ENCODE results near the gene ZNF697. TPM values are rescaled to one million over a fixed set of nuclear protein-coding genes. Genes with fewer than 3 reads are reported as not detected.

Gene ZNF697
- total RNA-seq, 6 experiments from 2014 or later, result 7.5 to 8.5 (median 8.1) TPM

DNA sequence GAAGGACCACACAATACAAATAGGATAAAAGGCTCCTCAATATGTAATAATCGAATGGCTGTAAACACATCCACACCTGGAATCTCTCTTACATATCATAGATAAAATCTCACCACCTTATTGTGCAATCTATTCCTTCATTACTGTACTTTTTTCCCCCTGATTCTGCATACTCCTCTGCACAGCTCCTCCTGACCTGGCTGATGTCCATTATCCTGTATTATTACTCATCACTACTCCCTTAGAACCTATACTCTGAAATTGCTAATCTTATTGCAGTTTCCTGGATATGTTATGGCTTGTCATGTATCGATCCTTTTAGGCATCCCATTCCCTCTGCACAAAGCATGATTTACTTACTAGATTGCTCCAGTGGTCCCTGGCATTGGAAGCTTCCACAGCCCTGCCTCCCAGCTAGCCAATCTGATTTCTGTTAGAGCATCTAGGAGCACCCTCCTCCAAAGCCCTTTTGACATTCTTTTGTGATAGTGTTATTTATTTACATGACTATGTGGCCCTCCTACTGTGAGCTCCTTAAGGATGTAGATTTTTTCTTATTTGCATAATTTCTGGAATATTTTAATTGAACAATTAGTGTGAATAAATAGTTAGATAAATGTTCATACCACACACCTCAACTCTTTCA is 39.5 kb upstream of the ZNF697 start:
- Mint-ChIP-seq H3K27me3 (ENCODE audit: insufficient read depth) (peaks cover 6% of the 10 kb centered on the region), H3K9me3 (no peaks in the 10 kb centered on the region), H3K4me3 (no peak overlapping the region), H3K27ac (no peak overlapping the region), H3K36me3 (ENCODE audit: low read depth) (no peaks in the 10 kb centered on the region), H3K4me1 (ENCODE audit: low read depth) (peaks cover 6% of the 10 kb centered on the region; the same call in 1 of the 2 replicates)
- TF ChIP-seq, protein P1, sequence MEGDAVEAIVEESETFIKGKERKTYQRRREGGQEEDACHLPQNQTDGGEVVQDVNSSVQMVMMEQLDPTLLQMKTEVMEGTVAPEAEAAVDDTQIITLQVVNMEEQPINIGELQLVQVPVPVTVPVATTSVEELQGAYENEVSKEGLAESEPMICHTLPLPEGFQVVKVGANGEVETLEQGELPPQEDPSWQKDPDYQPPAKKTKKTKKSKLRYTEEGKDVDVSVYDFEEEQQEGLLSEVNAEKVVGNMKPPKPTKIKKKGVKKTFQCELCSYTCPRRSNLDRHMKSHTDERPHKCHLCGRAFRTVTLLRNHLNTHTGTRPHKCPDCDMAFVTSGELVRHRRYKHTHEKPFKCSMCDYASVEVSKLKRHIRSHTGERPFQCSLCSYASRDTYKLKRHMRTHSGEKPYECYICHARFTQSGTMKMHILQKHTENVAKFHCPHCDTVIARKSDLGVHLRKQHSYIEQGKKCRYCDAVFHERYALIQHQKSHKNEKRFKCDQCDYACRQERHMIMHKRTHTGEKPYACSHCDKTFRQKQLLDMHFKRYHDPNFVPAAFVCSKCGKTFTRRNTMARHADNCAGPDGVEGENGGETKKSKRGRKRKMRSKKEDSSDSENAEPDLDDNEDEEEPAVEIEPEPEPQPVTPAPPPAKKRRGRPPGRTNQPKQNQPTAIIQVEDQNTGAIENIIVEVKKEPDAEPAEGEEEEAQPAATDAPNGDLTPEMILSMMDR (IDR thresholded peaks at IDR 0.05), result no peak
- no peak for DNase-seq

DNA sequence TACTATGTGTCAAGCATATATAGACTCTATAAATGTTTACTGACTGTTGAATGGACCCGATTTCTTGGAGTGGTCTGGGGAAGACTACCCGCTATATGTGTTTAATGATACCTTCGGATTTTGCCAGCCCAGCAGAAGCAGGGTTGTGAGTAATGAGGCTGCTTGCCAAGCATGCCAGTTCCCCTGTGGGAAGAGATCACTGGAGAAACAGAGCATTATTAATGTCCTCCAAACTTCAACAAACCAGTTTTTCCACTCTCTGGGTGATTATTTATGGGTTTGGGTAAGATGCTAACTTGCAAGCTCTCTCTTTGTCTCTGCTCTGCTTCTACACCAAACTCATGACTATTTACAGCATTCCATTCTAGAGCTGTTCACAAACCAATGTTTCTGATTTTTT is 38.6 kb upstream of the ZNF697 start:
- Mint-ChIP-seq H3K4me3 (no peak overlapping the region), H3K4me1 (ENCODE audit: low read depth) (peaks cover 6% of the 10 kb centered on the region; the same call in 1 of the 2 replicates), H3K27me3 (ENCODE audit: insufficient read depth) (peaks cover 9% of the 10 kb centered on the region), H3K9me3 (no peaks in the 10 kb centered on the region), H3K36me3 (ENCODE audit: low read depth) (no peaks in the 10 kb centered on the region), H3K27ac (no peak overlapping the region)
- TF ChIP-seq, protein P1 (IDR thresholded peaks at IDR 0.05), result no peak
- DNase-seq, result no peak

DNA sequence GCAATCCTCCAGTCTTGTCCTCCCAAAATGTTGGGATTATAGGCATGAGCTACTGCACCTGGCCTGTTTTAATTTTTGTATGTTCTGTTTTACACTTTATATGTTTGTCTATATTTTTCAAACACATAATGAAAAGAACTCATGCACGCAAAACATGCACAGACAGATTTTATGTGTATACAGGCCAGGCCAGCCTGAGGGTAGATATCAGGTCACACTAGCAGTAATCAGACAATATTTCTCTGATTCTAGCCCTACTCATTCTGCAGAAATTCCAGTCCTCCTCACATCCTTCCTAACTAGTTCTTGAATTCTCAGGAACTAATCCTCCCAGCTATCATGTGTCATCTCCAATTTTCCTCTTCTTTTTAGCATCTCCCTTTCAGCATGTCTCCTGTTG is 35.8 kb upstream of the ZNF697 start:
- peaks cover 6% of the 10 kb centered on the region; the same call in 1 of the 2 replicates for H3K4me1 Mint-ChIP-seq (ENCODE audit: low read depth)
- H3K9me3 Mint-ChIP-seq, result no peaks in the 10 kb centered on the region
- TF ChIP-seq, protein P1 (IDR thresholded peaks at IDR 0.05), result no peak
- H3K36me3 Mint-ChIP-seq (ENCODE audit: low read depth), result no peaks in the 10 kb centered on the region
- no peak overlapping the region for H3K4me3 Mint-ChIP-seq
- peaks cover 12% of the 10 kb centered on the region for H3K27me3 Mint-ChIP-seq (ENCODE audit: insufficient read depth)
- no peak overlapping the region for H3K27ac Mint-ChIP-seq
- DNase-seq, result no peak

DNA sequence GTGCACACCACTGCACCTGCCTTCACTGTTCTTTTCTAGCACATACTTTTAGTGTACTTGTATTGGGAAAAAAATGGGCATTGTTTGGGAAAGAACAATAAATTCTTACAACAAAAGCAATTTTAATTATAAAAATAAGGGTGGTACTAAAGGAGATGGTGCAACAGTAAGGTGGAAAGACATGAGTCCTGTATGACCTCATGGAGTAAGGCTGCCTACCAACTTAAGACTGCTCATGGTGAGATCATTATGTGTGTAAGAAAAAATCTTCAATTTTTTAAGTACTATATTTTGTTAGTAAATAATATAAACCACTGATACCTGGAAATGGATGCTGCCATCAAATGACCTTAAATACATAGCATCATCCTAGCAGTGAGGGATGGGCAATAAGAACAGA is 34.1 kb upstream of the ZNF697 start:
- H3K27me3 Mint-ChIP-seq (ENCODE audit: insufficient read depth), result peaks cover 12% of the 10 kb centered on the region
- DNase-seq, result no peak
- H3K36me3 Mint-ChIP-seq (ENCODE audit: low read depth), result no peaks in the 10 kb centered on the region
- H3K9me3 Mint-ChIP-seq, result no peaks in the 10 kb centered on the region
- TF ChIP-seq, protein P1 (IDR thresholded peaks at IDR 0.05), result no peak
- peaks cover 11% of the 10 kb centered on the region for H3K4me1 Mint-ChIP-seq (ENCODE audit: low read depth)
- no peak overlapping the region for H3K4me3 Mint-ChIP-seq
- no peak overlapping the region for H3K27ac Mint-ChIP-seq

DNA sequence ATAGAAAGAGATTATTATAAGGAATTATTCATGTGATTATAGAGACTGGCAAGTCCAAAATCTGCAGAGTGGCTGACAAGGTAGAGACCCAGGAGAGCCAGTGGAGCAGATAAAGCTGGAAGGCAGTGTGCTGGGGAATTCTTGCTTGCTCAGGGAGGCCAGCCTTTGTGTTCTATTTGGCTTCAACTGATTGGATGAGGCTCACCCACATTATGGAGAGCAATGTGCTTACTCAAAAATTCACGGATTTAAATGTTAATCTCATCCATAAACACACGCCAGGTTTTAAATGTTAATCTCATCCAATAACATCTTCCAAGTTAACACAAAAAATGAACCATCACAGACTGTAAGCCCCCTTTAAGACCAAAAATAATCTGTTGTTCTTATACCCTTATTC is 33.5 kb upstream of the ZNF697 start:
- no peaks in the 10 kb centered on the region for H3K36me3 Mint-ChIP-seq (ENCODE audit: low read depth)
- peaks cover 11% of the 10 kb centered on the region for H3K27me3 Mint-ChIP-seq (ENCODE audit: insufficient read depth)
- no peak overlapping the region for H3K4me3 Mint-ChIP-seq
- peaks cover 12% of the 10 kb centered on the region for H3K4me1 Mint-ChIP-seq (ENCODE audit: low read depth)
- no peak overlapping the region for H3K27ac Mint-ChIP-seq
- no peak for DNase-seq
- TF ChIP-seq, protein P1 (IDR thresholded peaks at IDR 0.05), result no peak
- no peaks in the 10 kb centered on the region for H3K9me3 Mint-ChIP-seq

Data from HFFc6 (cell line).